Measurements from ENCODE around the gene KIT. TPM values are rescaled to one million over a fixed set of nuclear protein-coding genes. Genes with fewer than 3 reads are reported as not detected.

The KIT gene
- total RNA-seq, 1 donor from 2014 or later: 0.10 TPM

DNA sequence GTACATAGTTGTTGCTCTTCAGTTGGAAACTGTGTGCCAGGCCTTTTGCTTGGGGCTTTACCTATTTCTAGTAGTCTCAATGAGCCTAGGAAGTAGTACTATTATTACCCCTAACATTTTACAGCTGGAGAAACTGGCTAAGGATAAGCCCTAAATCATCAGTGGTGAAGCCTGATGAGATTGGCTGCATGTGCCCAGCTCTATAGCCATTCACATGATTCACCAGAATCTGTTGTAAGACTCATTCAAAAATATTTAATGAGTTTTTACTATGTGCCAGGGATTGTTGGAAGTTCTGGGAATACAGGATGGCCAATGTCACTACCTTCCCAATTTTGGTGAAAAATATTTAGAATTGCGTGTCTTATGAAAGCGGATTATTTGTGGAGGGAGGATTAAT lies 2.8 kb downstream of the KIT start:
- no peak for DNase-seq (ENCODE audit: low read depth)

DNA sequence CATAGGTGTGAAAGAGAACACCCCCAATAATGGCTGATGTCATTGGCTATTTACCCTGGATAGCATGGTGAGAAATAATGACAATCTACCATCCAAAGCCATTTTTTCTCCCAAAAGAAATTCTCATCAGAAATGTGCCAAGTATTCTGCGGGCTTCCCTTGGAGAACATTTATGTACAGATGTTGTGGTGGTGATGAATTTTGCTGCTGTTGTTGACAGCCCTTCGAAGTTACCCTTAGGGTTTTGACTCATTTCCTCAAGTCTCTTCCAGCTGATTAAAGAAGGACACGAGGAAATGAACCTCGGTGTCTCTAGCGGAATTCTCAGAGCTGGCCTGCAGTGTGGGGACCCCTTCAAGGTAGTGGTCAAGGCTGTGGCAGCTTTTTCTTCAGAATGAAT lies 3.4 kb downstream of the KIT start:
- no peak for DNase-seq (ENCODE audit: low read depth)

DNA sequence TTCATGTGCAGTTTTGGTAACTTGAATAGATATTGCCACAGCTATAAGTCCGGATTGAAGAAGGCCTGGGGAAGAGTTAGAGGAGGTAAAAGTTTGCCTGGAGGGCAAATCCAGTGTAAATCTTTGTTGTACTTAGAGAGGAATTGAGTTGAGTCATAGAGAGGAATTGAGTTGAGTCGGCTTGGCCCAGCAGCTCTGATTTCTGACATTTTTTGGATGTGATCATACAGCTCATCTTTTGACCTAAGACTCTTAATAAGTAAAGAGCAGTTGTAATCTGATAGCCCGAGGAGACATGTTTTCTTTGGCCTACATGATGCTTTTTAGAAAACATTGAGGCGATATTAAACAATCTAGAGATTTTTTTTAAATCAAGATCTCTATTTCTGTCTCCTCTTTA lies 3.9 kb downstream of the KIT start:
- no peak for DNase-seq (ENCODE audit: low read depth)

DNA sequence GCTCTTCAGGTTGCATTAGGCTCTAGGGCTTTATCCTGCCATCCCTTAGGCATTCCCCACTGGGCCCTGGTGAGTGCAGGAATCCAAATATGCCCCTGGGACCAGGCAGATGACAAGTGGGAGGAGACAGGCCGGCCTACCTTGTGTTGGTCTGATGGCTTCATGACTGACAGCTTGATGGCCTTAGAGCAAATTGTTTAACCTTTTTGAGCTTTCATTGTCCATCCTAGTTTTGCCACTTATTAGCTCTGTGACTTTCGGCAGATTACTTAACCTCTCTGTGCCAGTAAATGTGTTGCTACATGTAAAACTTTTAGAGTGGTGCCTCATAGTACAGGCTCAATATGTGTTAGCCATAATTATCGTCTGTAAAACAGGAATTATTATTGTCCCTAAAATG lies 4.4 kb downstream of the KIT start:
- no peak for DNase-seq (ENCODE audit: low read depth)

DNA sequence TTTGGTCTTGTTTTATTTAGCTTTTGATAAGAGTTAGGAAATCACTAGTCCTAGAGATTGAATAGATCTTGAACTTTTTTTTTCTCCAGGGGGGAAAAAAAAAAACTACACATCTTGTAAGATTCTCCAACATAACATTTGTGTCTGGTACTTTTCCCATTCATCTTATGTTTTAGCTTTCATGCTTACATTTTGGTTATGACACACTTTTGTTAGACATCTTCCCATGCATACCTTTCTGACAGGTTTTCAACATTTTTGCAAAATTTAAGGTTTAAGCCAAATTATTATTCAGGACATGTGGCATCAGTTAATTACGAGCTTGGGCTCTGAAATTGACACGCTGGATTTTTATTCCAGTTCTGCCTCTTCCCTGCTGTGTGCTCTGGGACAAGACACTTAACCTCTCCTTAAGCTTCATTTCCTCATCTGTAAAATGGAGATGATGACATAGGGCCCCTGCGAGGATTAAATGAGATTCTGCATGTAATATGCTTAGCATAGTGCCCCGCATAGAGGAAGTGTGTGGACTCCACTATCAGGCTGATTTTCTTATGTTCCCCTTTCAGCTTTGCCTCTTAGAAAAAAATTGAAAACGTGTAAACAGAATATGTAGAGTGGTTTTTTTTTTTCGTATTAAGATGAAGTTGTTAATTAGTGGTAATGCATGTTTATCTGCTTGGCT lies 5.3 kb downstream of the KIT start:
- DNase-seq (ENCODE audit: low read depth): no peak

DNA sequence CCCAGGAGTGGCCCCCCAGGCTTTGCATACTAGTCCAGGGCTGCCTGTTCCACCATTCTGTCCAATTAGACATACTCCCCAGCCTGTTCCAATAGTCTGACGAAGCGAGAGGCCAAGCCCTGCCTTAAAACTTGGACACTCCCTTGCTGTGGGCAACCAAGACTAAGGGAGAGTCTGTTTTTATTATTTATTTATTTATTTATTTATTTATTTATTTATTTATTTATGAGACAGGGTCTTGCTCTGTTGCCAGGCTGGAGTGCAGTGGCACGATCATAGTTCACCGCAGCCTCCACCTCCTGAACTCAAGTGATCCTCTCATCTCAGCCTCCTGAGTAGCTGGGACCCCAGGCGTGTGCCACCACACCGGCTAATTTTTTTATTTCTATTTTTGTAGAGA lies 6.6 kb downstream of the KIT start:
- no peak for DNase-seq (ENCODE audit: low read depth)

DNA sequence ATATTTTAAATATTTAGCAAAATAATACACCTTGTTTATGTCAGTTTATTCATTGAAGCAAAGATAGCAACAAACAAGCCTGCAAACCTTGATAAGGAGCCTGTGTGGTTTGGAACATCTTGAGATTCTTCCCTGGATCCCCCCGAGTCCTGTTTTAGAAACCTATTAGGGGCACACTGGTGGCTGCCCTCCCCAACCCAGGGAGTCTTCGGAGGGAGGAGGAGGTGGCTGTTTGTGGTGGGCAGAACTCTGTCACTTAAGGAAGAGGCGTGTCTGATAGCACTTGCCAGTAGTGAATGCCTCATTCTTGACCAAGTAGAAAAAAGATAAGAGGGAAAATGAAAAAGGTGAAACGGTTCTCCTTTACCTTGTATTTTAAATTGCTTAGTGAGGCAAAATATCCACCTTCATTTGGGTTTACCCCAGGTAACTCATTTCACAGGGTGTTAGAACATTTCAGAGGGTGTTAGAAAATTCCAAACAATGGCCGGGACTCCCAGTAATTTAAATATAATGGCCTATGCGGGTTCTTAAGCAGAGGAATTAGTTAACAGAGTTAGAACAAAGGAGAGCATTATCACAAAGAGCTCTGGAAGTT lies 10.4 kb downstream of the KIT start:
- DNase-seq (ENCODE audit: low read depth): no peak

DNA sequence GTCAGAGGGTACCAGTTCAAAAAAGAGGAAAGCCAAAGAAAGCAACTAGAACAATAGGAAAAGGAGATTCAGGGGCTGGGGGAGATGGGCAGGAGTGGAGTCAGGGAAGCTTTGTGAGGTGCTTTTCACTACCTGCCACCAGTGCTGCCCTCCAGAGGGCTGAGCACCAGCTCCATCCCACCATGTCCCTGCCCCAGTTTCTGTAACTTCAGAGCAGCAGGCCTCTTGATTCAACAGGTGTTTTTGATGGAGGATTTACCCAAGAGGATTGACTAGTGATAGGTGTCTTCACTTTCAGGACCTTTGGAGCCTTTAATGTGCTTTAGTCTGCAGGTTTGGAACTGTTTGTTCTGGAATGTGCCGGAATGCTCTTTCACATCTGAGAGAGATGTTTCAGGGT lies 12.1 kb downstream of the KIT start:
- DNase-seq (ENCODE audit: low read depth): no peak

DNA sequence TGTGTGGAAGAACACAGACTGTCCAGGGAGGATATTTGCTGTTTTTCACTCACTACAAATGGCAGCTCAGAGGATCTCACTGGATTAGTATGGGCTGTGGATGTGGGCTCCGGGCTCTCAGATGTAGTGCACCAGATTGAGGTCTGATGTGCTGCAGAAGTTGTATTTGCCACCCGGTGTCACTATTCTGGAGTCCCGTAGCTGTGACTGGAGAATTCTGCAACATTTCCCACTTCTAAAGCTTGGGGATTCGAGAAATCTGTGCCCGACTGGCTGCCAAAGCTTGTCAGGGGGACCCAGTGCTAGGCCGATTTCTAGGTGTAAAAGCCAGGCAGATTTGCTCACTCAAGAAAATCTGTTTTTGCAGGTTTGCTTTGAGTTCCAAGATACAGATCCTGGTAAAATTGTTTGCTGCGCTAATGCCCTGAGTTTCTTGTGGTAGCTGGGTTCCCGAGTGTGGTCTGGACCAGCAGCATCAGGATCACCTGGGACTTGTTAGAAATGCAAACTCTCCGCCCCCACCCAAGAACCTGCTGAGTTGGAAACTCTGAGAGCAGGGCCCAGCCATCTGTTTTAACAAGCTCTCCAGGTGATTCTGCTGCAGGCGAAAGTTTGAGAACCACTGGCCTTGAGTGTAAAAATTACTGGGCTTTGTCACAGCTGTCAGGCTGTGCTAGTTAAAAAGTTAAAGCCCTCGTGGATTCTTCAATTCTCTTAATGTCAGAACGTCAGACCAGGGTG lies 18.1 kb downstream of the KIT start:
- DNase-seq (ENCODE audit: low read depth): no peak

DNA sequence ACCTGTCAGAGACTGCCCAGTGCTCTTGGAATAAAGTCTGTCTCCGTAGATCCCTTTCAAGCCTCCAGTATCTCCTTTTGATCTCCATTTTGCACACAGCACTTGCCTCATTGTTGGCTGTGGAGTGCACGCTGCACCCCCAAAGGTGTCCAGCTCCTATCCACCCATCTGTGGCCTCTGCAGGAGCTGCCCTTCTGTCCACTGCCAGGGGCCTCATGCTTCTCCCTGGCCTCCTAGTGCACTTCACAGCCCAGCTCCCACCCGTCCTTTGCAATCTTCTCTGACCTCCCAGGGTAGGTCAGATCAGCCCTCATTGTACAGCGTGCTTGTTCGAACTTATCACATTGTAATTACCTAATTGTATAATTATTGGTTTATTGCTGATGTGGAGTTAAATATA lies 18.9 kb downstream of the KIT start:
- DNase-seq (ENCODE audit: low read depth): no peak

DNA sequence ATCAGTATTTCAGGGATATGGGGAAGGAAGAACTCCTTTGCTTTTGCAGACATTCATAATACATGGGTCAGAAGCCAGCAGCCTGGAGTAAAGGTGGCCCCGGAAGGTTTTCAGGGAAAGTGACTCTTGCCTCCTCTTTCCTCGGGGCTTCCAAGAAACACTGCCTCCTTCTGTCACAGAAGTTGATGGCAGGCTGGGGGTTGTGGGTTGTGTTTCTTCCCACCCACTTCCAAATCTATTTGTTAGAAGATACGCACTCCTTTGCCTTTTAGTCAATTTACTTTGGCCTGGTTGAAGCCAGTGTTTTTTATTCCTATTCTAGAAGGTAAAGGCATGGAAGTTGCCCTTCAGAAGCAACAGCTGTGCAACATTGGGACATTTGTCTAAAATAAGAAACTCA lies 19.7 kb downstream of the KIT start:
- DNase-seq (ENCODE audit: low read depth): no peak

DNA sequence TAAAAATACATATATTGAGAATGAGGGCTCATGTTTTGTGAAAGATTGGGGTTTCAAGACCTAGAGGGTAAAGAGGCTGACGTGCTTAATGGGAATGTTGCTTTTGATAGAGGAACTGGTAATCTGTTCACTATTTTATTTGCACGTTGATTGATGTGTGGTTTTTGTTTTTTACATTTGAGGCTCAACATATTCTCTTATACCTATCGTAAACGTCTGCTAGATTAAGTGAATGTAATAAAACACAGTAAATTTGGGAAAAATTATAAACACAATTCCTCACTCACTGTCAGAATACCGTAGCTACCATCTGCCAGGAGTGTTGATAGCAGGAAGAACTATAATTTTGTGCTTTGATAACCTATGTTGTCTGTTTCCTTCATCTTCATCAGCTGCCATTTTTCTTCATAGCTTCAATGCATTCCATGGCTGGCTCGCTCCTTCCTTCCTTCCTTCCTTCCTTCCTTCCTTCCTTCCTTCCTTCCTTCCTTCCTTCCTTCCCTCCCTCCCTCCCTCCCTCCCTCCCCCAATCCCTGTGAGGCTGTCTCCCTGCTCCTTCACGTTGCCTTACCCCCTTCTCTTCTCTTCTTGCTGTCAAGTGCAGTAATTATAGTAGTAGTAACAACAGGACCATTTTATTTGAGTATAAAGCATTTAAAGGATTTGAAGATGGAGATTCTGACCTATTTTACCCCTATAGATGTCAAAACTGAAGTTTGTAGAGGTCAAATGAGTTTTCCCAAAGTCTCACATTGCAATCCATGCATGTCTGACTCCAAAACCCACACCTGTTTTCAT lies 20.3 kb downstream of the KIT start:
- DNase-seq (ENCODE audit: low read depth): no peak

DNA sequence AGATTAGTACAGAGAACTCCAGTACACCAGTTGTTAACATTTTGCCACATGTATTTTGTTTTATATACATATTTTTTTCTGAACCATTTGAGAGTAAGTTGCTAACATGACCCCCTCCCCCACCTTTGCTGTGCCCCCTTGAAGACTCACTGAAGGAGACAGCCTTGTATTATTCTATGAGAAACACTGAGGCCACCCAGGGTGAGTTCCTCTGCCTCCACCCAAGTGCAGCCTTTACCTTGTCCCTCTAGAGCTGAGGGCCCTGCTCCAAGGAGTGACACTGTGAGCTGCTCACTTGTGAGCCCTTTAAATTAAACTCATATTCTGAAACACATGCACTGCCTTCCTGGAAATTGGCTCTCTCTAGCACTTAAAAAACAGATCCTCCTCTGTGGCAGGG lies 21.1 kb downstream of the KIT start:
- no peak for DNase-seq (ENCODE audit: low read depth)

DNA sequence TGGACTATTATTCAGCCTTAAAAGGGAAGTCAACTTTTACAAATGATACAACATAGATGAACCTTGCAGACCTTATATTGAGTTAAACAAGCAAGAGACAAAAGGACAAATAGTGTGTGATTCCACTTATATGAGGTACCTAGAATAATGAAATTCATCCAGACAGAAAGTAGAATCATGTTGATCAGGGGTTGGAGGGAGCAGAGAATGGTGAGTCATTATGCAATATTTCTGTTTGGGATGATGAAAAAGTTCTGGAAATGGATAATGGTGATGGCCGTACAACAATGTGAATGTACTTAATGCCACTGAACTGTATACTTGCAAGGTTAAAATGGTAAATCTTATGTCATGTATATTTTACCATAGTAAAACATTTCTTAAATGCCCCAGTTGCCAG lies 22.1 kb downstream of the KIT start:
- no peak for DNase-seq (ENCODE audit: low read depth)

DNA sequence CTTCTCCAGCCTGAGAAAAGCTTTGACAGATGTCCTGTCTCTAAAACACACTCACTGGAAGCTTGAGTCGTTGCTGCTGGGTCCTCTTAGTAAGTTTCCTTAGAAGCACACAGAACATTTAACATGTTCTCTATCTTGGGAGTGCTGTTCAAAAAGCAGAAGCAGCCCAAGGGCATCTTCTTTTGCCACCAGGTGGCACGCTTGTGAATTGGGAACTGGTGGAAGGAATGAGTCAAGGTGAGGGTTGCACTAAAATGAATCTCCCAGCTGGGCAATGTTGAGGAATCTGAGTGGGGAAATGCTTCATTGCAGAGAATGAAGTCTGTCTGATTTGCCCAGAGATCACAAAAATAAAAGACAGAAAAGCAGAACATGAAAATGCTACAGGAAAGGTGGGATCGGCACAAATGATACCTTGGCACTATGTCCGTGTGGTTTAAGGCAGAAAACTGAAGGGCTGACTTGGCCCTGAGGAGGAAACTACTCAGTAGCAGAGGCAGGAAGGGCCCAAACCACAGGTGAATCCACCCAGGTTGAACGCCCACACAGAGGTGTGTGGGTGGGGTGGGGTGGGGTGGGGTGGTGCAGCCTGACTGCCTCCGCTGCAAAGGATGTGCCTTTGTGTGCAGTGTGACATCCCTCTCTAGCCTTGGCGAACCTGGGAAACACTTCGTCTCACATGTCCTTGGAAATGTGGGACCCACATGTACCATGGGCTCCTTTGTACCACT lies 26.0 kb downstream of the KIT start:
- DNase-seq (ENCODE audit: low read depth): no peak

DNA sequence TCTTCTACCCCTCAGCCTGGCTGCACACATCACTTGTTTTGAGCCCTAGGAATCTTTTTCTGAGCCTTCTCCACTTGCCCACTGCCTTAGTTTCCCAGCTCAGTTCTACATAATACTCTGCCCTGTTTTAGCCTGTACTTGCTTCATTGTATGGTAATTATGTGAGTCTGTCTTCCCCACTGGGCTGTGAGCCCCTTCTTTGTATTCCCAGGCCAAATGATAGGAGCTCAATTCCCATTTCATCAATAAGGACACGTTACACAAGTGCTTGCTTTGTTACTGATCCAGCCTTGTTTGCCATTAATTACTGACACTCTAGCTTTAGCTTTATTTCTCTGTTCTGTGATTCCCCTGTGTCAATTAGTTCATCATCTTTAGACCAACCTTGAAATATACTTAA lies 28.1 kb downstream of the KIT start:
- no peak for DNase-seq (ENCODE audit: low read depth)

DNA sequence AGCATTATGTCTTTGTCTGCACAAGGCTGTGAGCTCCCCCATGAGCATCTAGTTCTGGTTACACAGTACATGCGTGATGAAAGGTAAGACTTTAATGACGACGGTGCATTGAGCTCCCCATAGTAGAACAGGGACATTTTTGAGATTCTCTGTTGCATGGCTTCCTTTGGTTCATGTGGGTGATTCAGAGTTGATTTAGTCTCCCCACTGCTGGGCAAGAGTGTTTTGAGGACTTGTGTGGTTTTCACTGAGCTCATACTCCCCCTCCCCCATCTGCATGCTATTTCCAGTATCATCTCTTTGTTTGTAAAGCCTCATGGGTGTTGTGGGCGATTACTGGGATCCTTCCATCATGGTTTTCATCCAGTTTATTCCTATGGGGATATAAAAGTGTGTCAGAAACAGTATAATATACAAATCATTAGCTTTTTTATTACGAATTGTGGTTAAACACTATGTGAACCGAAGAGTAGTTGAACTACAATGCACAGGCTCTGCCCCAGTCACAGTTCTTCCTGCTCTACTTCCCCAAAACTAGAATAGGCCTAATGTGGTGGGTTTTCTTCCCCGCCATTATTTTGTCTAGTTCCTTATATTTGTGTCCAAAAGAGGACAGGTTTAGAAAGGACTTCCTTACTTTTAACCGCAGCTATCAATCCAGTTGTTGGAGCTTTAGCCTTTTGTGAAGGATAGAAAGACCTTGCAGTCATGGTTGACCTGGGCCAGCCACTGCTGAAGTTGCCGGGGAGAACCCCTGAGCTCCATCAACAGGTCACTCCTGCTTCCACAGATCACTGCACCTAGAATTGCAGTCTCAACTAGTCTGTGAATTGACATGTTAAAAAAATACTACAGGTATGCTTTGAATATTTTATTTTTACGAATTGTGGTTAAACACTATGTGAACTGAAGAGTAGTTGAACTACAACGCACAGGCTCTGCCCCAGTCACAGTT lies 30.4 kb downstream of the KIT start:
- DNase-seq (ENCODE audit: low read depth): no peak

DNA sequence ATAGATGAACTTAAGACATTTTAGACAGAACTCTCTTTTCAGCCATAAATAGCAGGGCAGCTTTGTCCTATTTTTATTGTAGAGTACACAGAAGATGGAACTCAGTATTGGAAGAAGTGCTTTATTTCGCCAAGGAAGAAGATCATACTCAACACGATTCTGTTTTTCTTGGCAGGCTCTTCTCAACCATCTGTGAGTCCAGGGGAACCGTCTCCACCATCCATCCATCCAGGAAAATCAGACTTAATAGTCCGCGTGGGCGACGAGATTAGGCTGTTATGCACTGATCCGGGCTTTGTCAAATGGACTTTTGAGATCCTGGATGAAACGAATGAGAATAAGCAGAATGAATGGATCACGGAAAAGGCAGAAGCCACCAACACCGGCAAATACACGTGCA lies 37.6 kb downstream of the KIT start:
- DNase-seq (ENCODE audit: low read depth): no peak

DNA sequence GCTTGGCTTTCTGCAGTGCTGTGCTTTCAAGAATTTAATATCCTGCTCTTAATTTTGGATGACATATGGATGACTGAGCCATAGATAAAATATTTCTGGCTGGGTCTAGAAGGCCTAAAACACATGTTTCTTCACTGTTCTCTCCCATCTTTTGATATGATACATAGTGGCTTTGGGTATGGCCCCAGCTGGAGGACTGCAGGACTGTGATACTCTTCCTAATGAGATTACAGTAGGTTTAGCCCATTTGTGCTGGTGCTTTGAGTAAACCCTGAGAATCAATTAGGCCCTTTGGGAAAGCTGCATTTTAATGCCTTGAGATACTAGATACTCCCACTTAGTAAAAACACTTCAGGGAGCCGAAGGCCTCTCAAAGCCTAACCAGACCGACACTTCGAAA lies 38.0 kb downstream of the KIT start:
- no peak for DNase-seq (ENCODE audit: low read depth)

DNA sequence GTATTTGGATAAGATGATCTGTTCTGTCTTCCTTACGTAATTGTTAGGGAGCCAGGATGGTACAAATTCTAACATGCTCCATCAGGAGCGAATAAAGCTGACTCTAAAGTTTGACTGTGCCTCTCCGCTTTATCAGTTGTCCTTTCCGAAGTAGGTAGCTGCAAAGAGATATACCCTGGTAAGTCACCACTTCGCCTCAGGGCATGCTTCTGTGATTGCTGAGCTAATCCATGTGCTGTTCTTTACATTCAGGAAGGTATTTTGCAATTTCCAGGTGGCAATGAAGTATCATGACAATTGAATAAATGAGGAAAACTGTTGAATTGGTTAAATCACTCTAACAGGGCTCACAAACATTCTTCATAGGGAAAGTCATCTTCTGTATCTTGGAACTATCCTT lies 38.9 kb downstream of the KIT start:
- DNase-seq (ENCODE audit: low read depth): no peak

DNA sequence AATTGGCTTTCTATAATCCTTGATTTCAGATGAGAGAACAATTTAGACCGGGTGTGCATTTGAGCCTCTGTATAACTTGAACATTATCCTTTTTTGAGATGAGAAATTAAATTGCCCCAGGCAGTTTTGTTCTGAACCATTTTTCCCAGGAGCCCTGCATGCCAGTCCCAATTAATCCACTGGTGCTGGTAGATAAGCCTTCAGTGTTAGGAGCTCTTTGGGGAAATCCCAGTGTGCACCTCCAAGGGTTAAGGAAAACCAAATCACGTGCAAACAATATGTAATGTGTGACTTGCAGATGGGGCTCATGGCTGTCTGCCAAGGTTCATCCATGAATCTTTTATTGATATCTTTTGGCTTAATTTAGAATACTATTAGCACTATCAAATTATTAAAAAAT lies 43.2 kb downstream of the KIT start:
- DNase-seq (ENCODE audit: low read depth): no peak
